Tibial nerve (tissue), 4 donors: ENCODE data around the gene CD68.

Experiments
- CTCF ChIP-seq, 5 experiments: fragments of 200-600 bp in 3 of 5; fragments of 450-650 bp in 2 of 5; sonication (generic) in 3 of 5; IDR thresholded peaks; one replicate each; pipeline ENCODE4 v1.5.1; 2016 to 2019; ENCODE audit warnings: antibody characterized with exemption in 5 of 5, mild to moderate bottlenecking in 3 of 5, moderate library complexity in 2 of 5
- EP300 ChIP-seq, 2 donors: sonication (generic); formaldehyde crosslinking; IDR thresholded peaks; one replicate each; pipeline ENCODE4 v1.6.1; 2017; ENCODE audit warnings: antibody characterized with exemption in 2 of 2, mild to moderate bottlenecking in 1 of 2
- POLR2A ChIP-seq, 2 donors: fragments of 450-650 bp; IDR thresholded peaks; one replicate each; pipeline ENCODE4 v1.6.1; 2017; ENCODE audit warnings: antibody characterized with exemption in 2 of 2, mild to moderate bottlenecking in 2 of 2, moderate library complexity in 2 of 2

- TF ChIP-seq CTCF (IDR thresholded peaks at IDR 0.05) = no peak
- no peak for TF ChIP-seq EP300 (IDR thresholded peaks at IDR 0.05)
- no peak for TF ChIP-seq POLR2A (IDR thresholded peaks at IDR 0.05)
These were observed 29.1 kb upstream of the CD68 start for GRCh38 chr17:7550344-7550743.
